Measurements from ENCODE around the gene PDCD4. TPM values are rescaled to one million over a fixed set of nuclear protein-coding genes. Genes with fewer than 3 reads are reported as not detected.

PDCD4 gene
- total RNA-seq, 2 experiments from 2014 or later, result 83.3 to 95.6 TPM

GRCh38 chr10:110870823-110871297, 868 bp upstream of the PDCD4 start:
- ChIA-PET POLR2A (interaction anchor here (0.8 to 0.9 kb wide), 2 partner anchors 48 to 97 kb away, joined by 3 to 5 read pairs; partner anchors contain the start of genes BBIP1 and SHOC2), CTCF (interaction anchor here (0.8 to 1.2 kb wide), 4 partner anchors 12 to 23 kb away, joined by 3 to 4 read pairs (median 3); no protein-coding TSS in a partner anchor)

DNA sequence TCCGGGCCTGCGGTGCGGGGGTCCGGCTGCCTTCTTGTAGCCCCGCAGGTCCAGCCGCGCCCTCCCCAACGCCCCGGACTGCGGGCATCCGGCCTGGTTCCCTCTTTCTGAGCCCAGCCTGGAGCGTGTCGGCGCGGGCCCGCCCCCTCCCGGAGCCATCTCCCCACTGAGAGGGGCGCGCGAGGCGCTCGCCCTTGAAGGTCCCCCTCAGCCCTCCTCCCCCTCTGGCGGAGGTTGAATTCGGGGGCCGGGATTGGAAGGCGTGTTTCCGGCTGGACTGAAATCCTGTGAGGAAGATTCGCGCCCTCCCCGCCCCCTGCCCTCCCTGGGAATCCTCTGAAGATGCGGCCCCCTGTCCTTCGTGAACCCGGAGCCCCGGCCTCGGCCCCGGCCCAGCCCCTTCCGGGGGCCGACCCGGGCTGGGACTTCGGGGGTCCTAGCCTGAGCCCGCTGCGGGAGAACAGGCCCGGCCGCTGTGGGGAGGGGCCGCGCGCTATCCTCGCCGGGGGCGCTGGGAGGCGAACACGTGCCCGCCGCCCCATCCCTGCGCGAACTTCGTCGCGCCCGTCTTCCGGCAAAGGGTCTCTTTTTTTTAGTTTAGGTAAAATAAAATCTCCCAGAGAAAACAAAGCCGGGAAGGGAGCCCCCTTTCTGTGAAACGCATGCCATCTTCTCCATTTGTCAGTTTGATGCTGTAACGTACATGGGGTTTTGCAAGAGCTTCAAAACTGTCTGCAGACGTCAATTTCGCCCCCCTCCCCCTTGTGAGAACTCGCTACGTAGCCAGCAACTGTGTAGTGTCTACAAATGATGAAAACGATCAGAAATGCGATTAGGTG, 636 bp downstream of the PDCD4 start:
- CTCF ChIA-PET, result no interaction called here
- POLR2A ChIA-PET, result interaction anchor here (0.7 to 1.0 kb wide), 6 partner anchors 12 to 660 kb away, joined by 3 to 4 read pairs (median 3); partner anchors contain the start of genes BBIP1 and SHOC2

GRCh38 chr10:110872984-110873923, 1.5 kb downstream of the PDCD4 start:
- POLR2A ChIA-PET, result interaction anchor here (0.6 to 1.0 kb wide), 6 partner anchors 9 to 661 kb away, joined by 3 to 4 read pairs (median 3); partner anchors contain the start of genes BBIP1 and SHOC2
- CTCF ChIA-PET, result no interaction called here

DNA sequence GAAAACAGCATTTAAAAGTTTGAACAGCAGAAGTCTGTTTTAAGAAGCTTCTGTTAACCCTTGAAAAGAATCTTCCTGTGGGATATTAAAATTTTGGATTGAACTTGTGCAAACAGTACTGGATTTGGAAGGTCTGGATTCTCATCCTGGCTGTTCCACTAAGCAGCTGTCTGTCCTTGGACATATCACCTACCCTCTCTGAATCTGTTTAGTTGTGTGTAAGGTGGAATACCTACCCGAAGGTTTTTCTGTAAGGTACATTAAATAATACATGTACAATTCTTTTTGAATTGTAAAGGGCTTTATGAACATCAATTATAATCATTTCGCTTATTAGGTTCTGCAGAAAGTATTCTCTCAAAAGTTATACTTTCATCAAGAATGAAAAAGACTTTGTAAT, 2.2 kb downstream of the PDCD4 start:
- POLR2A ChIA-PET, result interaction anchor here (0.6 kb wide), 1 partner anchor 9 kb away, joined by 3 read pairs; no protein-coding TSS in a partner anchor

DNA sequence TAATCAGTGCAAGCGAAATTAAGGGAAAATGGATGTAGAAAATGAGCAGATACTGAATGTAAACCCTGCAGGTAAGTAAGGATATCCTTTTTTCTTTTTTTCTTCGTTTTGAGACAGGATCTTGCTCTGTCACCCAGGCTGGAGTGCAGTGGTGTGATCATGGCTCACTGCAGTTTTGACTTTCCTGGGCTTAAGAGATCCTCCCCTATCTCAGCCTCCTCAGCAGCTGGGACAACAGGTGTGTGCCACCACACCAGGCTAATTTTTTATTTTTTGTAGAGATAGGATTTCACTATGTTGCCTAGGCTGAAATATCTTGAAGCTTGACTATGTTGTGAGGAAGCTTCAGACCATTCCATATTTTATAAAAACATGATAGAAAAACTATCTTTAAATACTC, 4.3 kb downstream of the PDCD4 start:
- ChIA-PET POLR2A (interaction anchor here (0.7 to 1.3 kb wide), 2 partner anchors 26 to 43 kb away, joined by 3 read pairs; partner anchors contain the start of genes BBIP1 and SHOC2), CTCF (interaction anchor here (1.3 kb wide), 1 partner anchor 8 kb away, joined by 3 read pairs; no protein-coding TSS in a partner anchor)

More for the DNA sequence above, 2.2 kb downstream of the PDCD4 start:
- CTCF ChIA-PET, result no interaction called here

GRCh38 chr10:110876788-110877187, 5.1 kb downstream of the PDCD4 start:
- ChIA-PET POLR2A (interaction anchor here (1.3 kb wide), 1 partner anchor 42 kb away, joined by 3 read pairs; the partner anchor contains the start of genes BBIP1 and SHOC2), CTCF (no interaction called here)

DNA sequence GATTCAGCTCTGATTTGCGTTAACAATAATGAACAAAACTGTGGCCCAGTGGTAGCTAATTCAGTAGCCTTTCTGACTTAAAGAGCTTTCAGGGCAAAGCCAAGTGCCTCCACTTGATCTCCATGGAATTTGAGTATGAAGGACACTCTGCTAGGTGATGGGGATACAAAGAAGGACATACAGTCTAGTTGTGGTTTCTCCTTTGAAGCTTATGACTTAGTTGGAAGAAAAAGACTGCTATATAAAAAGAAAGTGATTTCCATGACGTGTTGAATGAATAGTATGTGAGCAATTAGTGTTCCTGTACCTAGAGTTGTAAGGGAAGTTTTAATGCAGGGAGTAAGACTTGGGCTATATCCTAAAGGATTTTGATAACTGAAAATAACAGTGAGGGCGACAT, 8.3 kb downstream of the PDCD4 start:
- ChIA-PET CTCF (interaction anchor here (1.2 to 1.5 kb wide), 2 partner anchors 10 to 15 kb away, joined by 3 read pairs; no protein-coding TSS in a partner anchor), POLR2A (no interaction called here)

- ChIA-PET POLR2A (no interaction called here), CTCF (interaction anchor here (1.8 kb wide), 1 partner anchor 22 kb away, joined by 4 read pairs; no protein-coding TSS in a partner anchor)
Measured at GRCh38 chr10:110881247-110881646, 9.5 kb downstream of the PDCD4 start.

DNA sequence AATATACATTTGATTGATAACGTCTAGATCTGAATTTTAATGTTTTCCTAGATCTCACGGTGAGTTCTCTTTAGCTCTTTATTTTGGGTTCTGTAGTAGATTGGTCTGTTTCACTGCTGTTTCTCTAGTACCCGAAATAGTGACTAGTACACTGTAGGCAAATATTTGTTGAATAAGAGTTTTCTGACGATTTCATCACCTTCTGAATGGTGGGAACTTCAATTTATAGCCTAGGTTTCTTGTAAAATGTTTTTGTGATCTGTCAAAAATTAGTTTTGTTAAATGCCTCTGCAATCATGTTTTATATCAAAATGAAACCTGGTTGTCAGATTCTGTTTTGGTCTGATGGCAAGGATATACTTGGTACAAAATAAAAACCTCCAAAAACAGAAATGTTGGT, 10.2 kb downstream of the PDCD4 start:
- CTCF ChIA-PET, result interaction anchor here (1.0 to 1.8 kb wide), 2 partner anchors 22 to 209 kb away, joined by 3 to 4 read pairs; no protein-coding TSS in a partner anchor
- POLR2A ChIA-PET, result no interaction called here

DNA sequence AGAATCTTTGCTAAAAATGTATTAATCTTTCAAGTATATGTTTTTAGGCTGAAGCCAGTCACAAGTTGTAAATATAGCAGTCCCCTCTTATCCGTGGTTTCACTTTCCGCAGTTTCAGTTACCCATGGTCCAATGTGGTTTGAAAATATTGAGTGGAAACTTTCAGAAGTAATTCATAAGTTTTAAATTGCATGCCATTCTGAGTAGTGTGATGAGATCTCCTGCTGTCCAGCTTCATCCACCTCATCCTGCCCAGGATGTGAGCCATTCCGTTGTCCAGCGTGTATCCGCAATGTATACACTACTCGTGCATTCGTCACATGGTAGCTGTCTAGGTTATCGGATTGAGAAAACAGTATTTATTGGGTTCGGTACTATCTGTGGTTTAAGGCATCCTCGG, 12.2 kb downstream of the PDCD4 start:
- ChIA-PET POLR2A (interaction anchor here (0.6 to 1.4 kb wide), 2 partner anchors 11 to 12 kb away, joined by 3 to 4 read pairs; partner anchors contain the start of gene PDCD4), CTCF (interaction anchor here (0.5 to 1.4 kb wide), 3 partner anchors 8 to 81 kb away, joined by 3 read pairs; no protein-coding TSS in a partner anchor)

- POLR2A ChIA-PET, result no interaction called here
- CTCF ChIA-PET, result interaction anchor here (1.0 kb wide), 1 partner anchor 15 kb away, joined by 3 read pairs; the partner anchor contains the start of gene PDCD4
Measured at GRCh38 chr10:110885932-110886674, 14.4 kb downstream of the PDCD4 start.

DNA sequence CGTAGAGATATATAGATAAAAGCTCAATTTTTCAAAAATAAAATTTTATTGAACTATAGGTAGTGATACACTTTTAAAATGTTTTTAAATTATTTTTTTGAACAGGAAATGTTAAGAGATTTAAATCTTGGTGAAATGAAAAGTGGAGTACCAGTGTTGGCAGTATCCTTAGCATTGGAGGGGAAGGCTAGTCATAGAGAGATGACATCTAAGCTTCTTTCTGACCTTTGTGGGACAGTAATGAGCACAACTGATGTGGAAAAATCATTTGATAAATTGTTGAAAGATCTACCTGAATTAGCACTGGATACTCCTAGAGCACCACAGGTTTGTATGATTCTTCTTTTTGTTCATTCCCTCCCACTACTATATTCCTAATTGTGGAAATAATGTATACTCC, 15.8 kb downstream of the PDCD4 start:
- ChIA-PET POLR2A (no interaction called here), CTCF (interaction anchor here (1.0 kb wide), 1 partner anchor 31 kb away, joined by 4 read pairs; the partner anchor contains the start of gene BBIP1)

GRCh38 chr10:110892602-110893288, 21.0 kb downstream of the PDCD4 start:
- ChIA-PET POLR2A (no interaction called here), CTCF (interaction anchor here (0.5 kb wide), 1 partner anchor 89 kb away, joined by 3 read pairs; no protein-coding TSS in a partner anchor)

DNA sequence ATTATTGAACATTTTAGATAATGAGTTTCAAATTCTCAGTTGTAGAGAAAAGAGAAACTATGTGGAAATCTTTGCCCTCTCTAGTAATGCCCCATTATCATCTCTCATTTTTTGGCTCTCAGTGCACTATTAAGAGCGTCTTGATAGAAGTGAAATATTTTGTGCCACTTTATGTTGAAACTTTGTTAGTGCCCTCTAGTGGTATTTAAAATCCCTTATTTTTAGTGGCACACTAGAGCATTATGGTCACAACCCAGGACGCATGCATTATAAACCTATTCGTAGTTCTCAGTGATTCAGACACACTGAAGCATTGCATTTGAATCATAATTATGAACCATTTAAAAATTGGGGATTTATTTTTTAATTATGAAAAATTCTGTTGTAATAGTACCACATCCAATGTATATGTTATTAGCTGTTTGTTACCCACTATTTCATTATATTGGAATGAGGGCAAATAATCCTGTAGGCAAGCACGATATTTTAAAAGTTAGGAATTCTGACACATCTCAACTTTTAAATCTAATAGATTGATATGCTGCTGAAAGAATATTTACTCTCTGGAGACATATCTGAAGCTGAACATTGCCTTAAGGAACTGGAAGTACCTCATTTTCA, 21.9 kb downstream of the PDCD4 start:
- POLR2A ChIA-PET, result no interaction called here
- CTCF ChIA-PET, result interaction anchor here (1.0 to 1.1 kb wide), 3 partner anchors 22 to 106 kb away, joined by 3 read pairs; no protein-coding TSS in a partner anchor

DNA sequence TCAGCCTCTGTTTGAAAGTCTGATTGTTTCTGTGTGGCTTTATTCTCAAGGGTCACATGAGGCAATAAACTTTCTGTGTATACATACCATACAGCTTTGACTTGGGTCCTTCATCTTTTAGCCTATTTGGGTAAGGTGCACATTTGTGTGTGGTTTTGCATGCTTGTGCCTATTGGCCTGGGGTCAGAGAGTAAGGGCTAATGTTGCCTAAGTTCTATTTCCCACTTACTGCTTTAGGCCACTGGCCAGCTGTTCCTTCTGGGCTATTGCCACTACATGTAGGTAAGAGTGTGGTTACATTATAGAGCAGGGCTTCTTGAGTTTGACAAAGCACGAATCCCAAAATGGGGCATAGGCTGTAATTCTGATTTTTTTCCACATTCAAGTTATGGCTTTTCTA, 25.5 kb downstream of the PDCD4 start:
- ChIA-PET CTCF (interaction anchor here (0.8 to 0.9 kb wide), 2 partner anchors 12 to 22 kb away, joined by 3 read pairs; partner anchors contain the start of genes BBIP1 and SHOC2), POLR2A (no interaction called here)

GRCh38 chr10:110898391-110898790, 26.7 kb downstream of the PDCD4 start:
- POLR2A ChIA-PET, result no interaction called here
- CTCF ChIA-PET, result no interaction called here

DNA sequence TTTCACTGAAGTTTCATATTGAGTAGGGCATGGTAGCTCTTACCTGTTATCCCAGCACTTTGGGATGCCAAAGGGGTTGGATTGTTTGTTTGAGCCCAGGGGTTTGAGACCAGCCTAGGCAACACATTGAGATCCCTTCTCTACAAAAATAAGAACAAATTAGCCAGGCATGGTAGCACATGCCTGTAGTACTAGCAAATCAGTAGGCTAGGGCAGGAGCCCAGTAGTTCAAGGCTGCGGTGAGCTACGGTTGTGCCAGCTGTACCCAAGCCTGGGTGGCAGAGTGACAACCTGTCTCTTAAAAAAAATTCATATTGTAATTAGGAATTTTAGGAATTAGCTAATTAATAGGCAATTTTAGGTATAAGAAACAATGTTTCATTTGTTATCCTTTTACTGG, 29.3 kb downstream of the PDCD4 start:
- ChIA-PET POLR2A (interaction anchor here (0.6 kb wide), 1 partner anchor 18 kb away, joined by 3 read pairs; the partner anchor contains the start of genes BBIP1 and SHOC2), CTCF (interaction anchor here (0.7 to 1.6 kb wide), 2 partner anchors 98 to 155 kb away, joined by 3 to 5 read pairs; no protein-coding TSS in a partner anchor)
